Thoracic aorta (tissue), 2 donors: ENCODE measurements around the gene GPR83. TPM values are rescaled to one million over a fixed set of nuclear protein-coding genes. Genes with fewer than 3 reads are reported as not detected.

Source experiments
- ATAC-seq: fragments of 150-250 bp; one replicate; pipeline ENCODE4 v1.8.0; 2017; ENCODE audit warnings: low read depth; ENCODE audit not compliant: insufficient number of reproducible peaks, low FRiP score
- DNase-seq: peaks from one replicate; pipeline ENCODE4 v3.0.0-alpha.2; 2020; ENCODE audit warnings: low spot score
- H3K27ac ChIP-seq, 2 donors: fragments of 200-600 bp; sonication (generic); 1 replicate in 1 of 2; 2 replicates in 1 of 2; pipeline ENCODE4 v1.5.1; 2016; ENCODE audit warnings: mild to moderate bottlenecking in 2 of 2, moderate library complexity in 2 of 2
- H3K27me3 ChIP-seq: fragments of 200-600 bp; sonication (generic); replicated peaks from 2 replicates; pipeline ENCODE4 v1.6.0; 2016; ENCODE audit warnings: mild to moderate bottlenecking; ENCODE audit not compliant: insufficient read depth
- H3K36me3 ChIP-seq: fragments of 200-600 bp; sonication (generic); one replicate; pipeline ENCODE4 v1.5.1; 2016
- H3K4me1 ChIP-seq, 2 donors: fragments of 200-600 bp; sonication (generic); 1 replicate in 1 of 2; 2 replicates in 1 of 2; pipeline versions ENCODE4 v1.5.1 to v1.6.0; 2016; ENCODE audit warnings: low read depth in 2 of 2, mild to moderate bottlenecking in 1 of 2; ENCODE audit not compliant: control insufficient read depth in 1 of 2
- H3K4me3 ChIP-seq: fragments of 200-600 bp; sonication (generic); 2 replicates; pipeline ENCODE4 v1.5.1; 2016; ENCODE audit warnings: mild to moderate bottlenecking
- H3K9me3 ChIP-seq: fragments of 200-600 bp; sonication (generic); 2 replicates; pipeline ENCODE4 v1.5.1; 2016
- CTCF ChIP-seq: fragments of 200-600 bp; sonication (generic); IDR thresholded peaks from one replicate; pipeline ENCODE4 v1.5.1; 2019; ENCODE audit warnings: antibody characterized with exemption
- total RNA-seq, 2 donors: library from RNA; depleted of rRNA; stranded (reverse); fragments of >200 nt; gene quantifications; one replicate each; pipeline versions ENCODE4 v1.1.0 to v1.2.3, GENCODE V29; 2016

The GPR83 gene
- total RNA-seq, 2 donors from 2014 or later: 0.27 TPM; not detected in 1

- no peak overlapping the region for H3K27ac ChIP-seq
- H3K27me3 ChIP-seq: no peaks in the 10 kb centered on the region
- no peak for ATAC-seq
- H3K36me3 ChIP-seq: no peaks in the 10 kb centered on the region
- H3K4me1 ChIP-seq: peaks cover 0 to 4% of the 10 kb centered on the region in 2 donors
- no peak overlapping the region for H3K4me3 ChIP-seq
- DNase-seq: no peak
- H3K9me3 ChIP-seq: no peaks in the 10 kb centered on the region
- TF ChIP-seq CTCF: no peak
Observed at GRCh38 chr11:94336033-94336432, 65.2 kb downstream of the GPR83 start.

- TF ChIP-seq CTCF: no peak
- Histone ChIP-seq H3K27me3 (no peaks in the 10 kb centered on the region), H3K4me1 (peaks cover 0 to 8% of the 10 kb centered on the region in 2 donors), H3K36me3 (no peaks in the 10 kb centered on the region), H3K27ac (no peak overlapping the region), H3K9me3 (no peaks in the 10 kb centered on the region), H3K4me3 (no peak overlapping the region)
- DNase-seq: no peak
- ATAC-seq: no peak
Observed at GRCh38 chr11:94332814-94333213, 68.4 kb downstream of the GPR83 start.

GRCh38 chr11:94330789-94331188 is 70.4 kb downstream of the GPR83 start:
- ATAC-seq (no peak), DNase-seq (no peak)
- H3K27me3 ChIP-seq: no peaks in the 10 kb centered on the region
- no peak overlapping the region for H3K27ac ChIP-seq
- peaks cover 0 to 8% of the 10 kb centered on the region in 2 donors for H3K4me1 ChIP-seq
- no peak overlapping the region for H3K4me3 ChIP-seq
- H3K36me3 ChIP-seq: no peaks in the 10 kb centered on the region
- TF ChIP-seq CTCF: no peak
- H3K9me3 ChIP-seq: peaks cover under 1% of the 10 kb centered on the region

GRCh38 chr11:94329501-94329900 is 71.7 kb downstream of the GPR83 start:
- no peak for DNase-seq
- Histone ChIP-seq H3K27me3 (no peaks in the 10 kb centered on the region), H3K27ac (no peak overlapping the region), H3K9me3 (peaks cover 3% of the 10 kb centered on the region), H3K4me3 (no peak overlapping the region), H3K36me3 (no peaks in the 10 kb centered on the region), H3K4me1 (peaks cover 0 to 8% of the 10 kb centered on the region in 2 donors)
- no peak for ATAC-seq
- TF ChIP-seq CTCF: no peak

- no peaks in the 10 kb centered on the region for H3K36me3 ChIP-seq
- DNase-seq: no peak
- TF ChIP-seq CTCF: no peak
- peaks cover 0 to 8% of the 10 kb centered on the region in 2 donors for H3K4me1 ChIP-seq
- no peak overlapping the region for H3K27ac ChIP-seq
- ATAC-seq: no peak
- H3K27me3 ChIP-seq: no peaks in the 10 kb centered on the region
- peaks cover 3% of the 10 kb centered on the region for H3K9me3 ChIP-seq
- H3K4me3 ChIP-seq: no peak overlapping the region
Observed at GRCh38 chr11:94328587-94329080, 72.6 kb downstream of the GPR83 start.

Other genes with a start within 250 kb of the GPR83 start
- not detected for gene IZUMO1R, start 96.8 kb downstream of the GPR83 start, total RNA-seq
- 10 to 100 TPM in 1 of 2 donors, 1 to 10 TPM in 1; 7.9 to 12.6 TPM for gene MRE11, start 92.4 kb upstream of the GPR83 start, total RNA-seq
- gene ANKRD49, start 92.6 kb upstream of the GPR83 start, total RNA-seq: 10 to 100 TPM; 18.8 to 20.8 TPM
- gene C11orf97, start 111.0 kb upstream of the GPR83 start, total RNA-seq: not detected
- gene FUT4, start 142.5 kb upstream of the GPR83 start, total RNA-seq: 10 to 100 TPM; 14.1 to 23.4 TPM
- gene PIWIL4, start 165.9 kb upstream of the GPR83 start, total RNA-seq: 10 to 100 TPM; 11.5 to 13.5 TPM